HEK293 (cell line): ENCODE results near the gene DACH2.

Experiments used
- ATF2 ChIP-seq: fragments of 450-650 bp; formaldehyde crosslinking; IDR thresholded peaks from 2 replicates; pipeline ENCODE4 v1.5.1; 2016; ENCODE audit warnings: missing biosample characterization, missing genetic modification characterization, low read depth
- CTCF ChIP-seq: fragments of 450-650 bp; formaldehyde crosslinking; IDR thresholded peaks from 2 replicates; pipeline ENCODE4 v1.5.1; 2016; ENCODE audit warnings: missing biosample characterization, missing genetic modification characterization
- REST ChIP-seq: fragments of 450-650 bp; formaldehyde crosslinking; IDR thresholded peaks from 2 replicates; pipeline ENCODE4 v1.5.1; 2016; ENCODE audit warnings: missing biosample characterization, missing genetic modification characterization
- SCRT1 ChIP-seq: fragments of 450-650 bp; formaldehyde crosslinking; IDR thresholded peaks from 2 replicates; pipeline ENCODE4 v1.5.1; 2016; ENCODE audit warnings: missing biosample characterization, missing genetic modification characterization, borderline replicate concordance
- ZBTB1 ChIP-seq: fragments of 450-650 bp; formaldehyde crosslinking; IDR thresholded peaks from 2 replicates; pipeline ENCODE4 v1.5.1; 2016; ENCODE audit warnings: missing biosample characterization, missing genetic modification characterization
- ZBTB44 ChIP-seq: fragments of 450-650 bp; IDR thresholded peaks from 2 replicates; pipeline ENCODE4 v1.5.1; 2018; ENCODE audit warnings: missing biosample characterization, mild to moderate bottlenecking, missing genetic modification characterization
- ZNF138 ChIP-seq: fragments of 450-650 bp; formaldehyde crosslinking; IDR thresholded peaks from 2 replicates; pipeline ENCODE4 v1.5.1; 2016; ENCODE audit warnings: missing biosample characterization, missing genetic modification characterization, borderline replicate concordance
- ZNF23 ChIP-seq: fragments of 450-650 bp; formaldehyde crosslinking; IDR thresholded peaks from 2 replicates; pipeline ENCODE4 v1.5.1; 2016; ENCODE audit warnings: missing biosample characterization, missing genetic modification characterization, borderline replicate concordance
- ZNF24 ChIP-seq: fragments of 450-650 bp; formaldehyde crosslinking; IDR thresholded peaks from 2 replicates; pipeline ENCODE4 v1.5.1; 2016; ENCODE audit warnings: missing biosample characterization, missing genetic modification characterization
- ZNF596 ChIP-seq: fragments of 450-650 bp; IDR thresholded peaks from 2 replicates; pipeline ENCODE4 v1.5.0; 2018; ENCODE audit warnings: missing biosample characterization, mild to moderate bottlenecking, missing genetic modification characterization, moderate library complexity
- ZNF701 ChIP-seq: fragments of 450-650 bp; formaldehyde crosslinking; IDR thresholded peaks from 2 replicates; pipeline ENCODE4 v1.5.1; 2016; ENCODE audit warnings: missing biosample characterization, missing genetic modification characterization
- ZNF707 ChIP-seq: fragments of 450-650 bp; formaldehyde crosslinking; IDR thresholded peaks from 2 replicates; pipeline ENCODE4 v1.5.1; 2016; ENCODE audit warnings: missing biosample characterization, missing genetic modification characterization
- ZNF768 ChIP-seq: fragments of 450-650 bp; formaldehyde crosslinking; IDR thresholded peaks from 2 replicates; pipeline ENCODE4 v1.5.1; 2018; ENCODE audit warnings: missing biosample characterization, mild to moderate bottlenecking, missing genetic modification characterization

GRCh38 chrX:86237482-86237881 lies 89.2 kb downstream of the DACH2 start:
- TF ChIP-seq ZNF24 (tag by site-specific recombination) (no peak), ZNF23 (no peak), CTCF (no peak), SCRT1 (tag by site-specific recombination) (no peak), ZNF768 (tag by site-specific recombination) (no peak), ATF2 (tag by site-specific recombination) (no peak), ZNF596 (tag by site-specific recombination) (no peak), REST (no peak), ZBTB44 (tag by site-specific recombination) (no peak), ZNF707 (tag by site-specific recombination) (no peak), ZNF138 (tag by site-specific recombination) (no peak), ZNF701 (tag by site-specific recombination) (no peak), ZBTB1 (tag by site-specific recombination) (no peak)
